K562 (cell line): ENCODE measurements around the gene TMCC2. TPM values are rescaled to one million over a fixed set of nuclear protein-coding genes. Genes with fewer than 3 reads are reported as not detected.

Experiments
- AFF4 ChIP-seq: sonication (generic); formaldehyde crosslinking; IDR thresholded peaks from 2 replicates; pipeline ENCODE4 v1.8.0; 2023; ENCODE audit warnings: mild to moderate bottlenecking, missing genetic modification reagents
- ARID1B ChIP-seq: fragments of 450-650 bp; IDR thresholded peaks from 2 replicates; pipeline ENCODE4 v1.6.1; 2016; ENCODE audit warnings: antibody characterized with exemption, mild to moderate bottlenecking, inconsistent platforms
- BCL6 ChIP-seq: fragments of 250-450 bp; sonication (Bioruptor Pico); IDR thresholded peaks from 2 replicates; pipeline ENCODE4 v1.4.0; 2020
- CBFA2T3 ChIP-seq: fragments of 450-650 bp; IDR thresholded peaks from 2 replicates; pipeline ENCODE4 v1.6.1; 2017
- CC2D1A ChIP-seq: fragments of 450-650 bp; IDR thresholded peaks from 2 replicates; pipeline ENCODE4 v1.6.1; 2017; ENCODE audit warnings: mild to moderate bottlenecking
- CREB3L1 ChIP-seq: fragments of 450-650 bp; IDR thresholded peaks from 2 replicates; pipeline ENCODE4 v1.6.1; 2014; ENCODE audit warnings: low read depth, mild to moderate bottlenecking, moderate library complexity, borderline replicate concordance
- FOXA1 ChIP-seq: fragments of 450-650 bp; IDR thresholded peaks from 2 replicates; pipeline ENCODE4 v1.6.1; 2016; ENCODE audit warnings: mild to moderate bottlenecking, borderline replicate concordance
- MXI1 ChIP-seq: IDR thresholded peaks from 2 replicates; pipeline ENCODE4 v1.6.1; 2011; ENCODE audit warnings: low read depth, mild to moderate bottlenecking, improper control_type of control experiment, low read length
- MYC ChIP-seq, 2 experiments: fragments of 250-450 bp in 1 of 2; sonication (Bioruptor Pico) in 1 of 2; IDR thresholded peaks; 2 replicates each; pipeline versions ENCODE4 v1.5.1 to v1.6.1; 2012 to 2021; ENCODE audit warnings: low read depth in 2 of 2, borderline replicate concordance in 1 of 2, improper control_type of control experiment in 1 of 2, low read length in 1 of 2, mild to moderate bottlenecking in 1 of 2, moderate library complexity in 1 of 2
- NEUROD1 ChIP-seq: fragments of 150-350 bp; IDR thresholded peaks from 2 replicates; pipeline ENCODE4 v1.6.1; 2014; ENCODE audit warnings: borderline replicate concordance, low read length, low read depth; ENCODE audit not compliant: partially characterized antibody
- PRPF4 ChIP-seq: fragments of 200-400 bp; formaldehyde crosslinking; IDR thresholded peaks from one replicate; pipeline ENCODE4 v1.6.1; 2017; ENCODE audit warnings: low read length, low read depth, mild to moderate bottlenecking; ENCODE audit not compliant: insufficient read depth, poor library complexity, severe bottlenecking
- RBM17 ChIP-seq: fragments of 200-400 bp; formaldehyde crosslinking; IDR thresholded peaks from 2 replicates; pipeline ENCODE4 v1.6.1; 2017; ENCODE audit warnings: low read depth, mild to moderate bottlenecking, low read length, borderline replicate concordance
- U2AF2 ChIP-seq: fragments of 200-400 bp; formaldehyde crosslinking; optimal IDR thresholded peaks from 2 replicates; pipeline ENCODE3; 2017; ENCODE audit warnings: low read depth, mild to moderate bottlenecking, low read length
- ZBTB1 ChIP-seq: sonication (generic); formaldehyde crosslinking; IDR thresholded peaks from 2 replicates; pipeline ENCODE4 v1.8.1; 2023; ENCODE audit warnings: missing genetic modification reagents, low read depth, mild to moderate bottlenecking, borderline replicate concordance
- ZNF224 ChIP-seq: sonication (generic); formaldehyde crosslinking; IDR thresholded peaks from 2 replicates; pipeline ENCODE4 v1.8.0; 2022; ENCODE audit warnings: mild to moderate bottlenecking, missing genetic modification reagents
- ZNF592 ChIP-seq: fragments of 450-650 bp; IDR thresholded peaks from 2 replicates; pipeline ENCODE4 v1.6.1; 2017; ENCODE audit warnings: antibody characterized with exemption, mild to moderate bottlenecking
- polyA plus RNA-seq, 8 experiments: library from polyadenylated mRNA; depleted of rRNA in 4 of 8; stranded (reverse) in 5 of 8; unstranded in 3 of 8; fragments of >200 nt; fragmentation: Nextera tagmentation in 2 of 8; fragmentation: Illumina TruSeq in 1 of 8; extraction: Ambion mirVana in 2 of 8; extraction: Trizol in 1 of 8; gene quantifications; 2 replicates each; pipeline versions ENCODE4 v1.2.1 to v1.2.3, GENCODE V29; 2011 to 2014; ENCODE audit warnings: inconsistent platforms in 1 of 8, missing spikeins in 1 of 8
- total RNA-seq, 7 experiments: library from RNA; depleted of rRNA in 6 of 7; stranded (reverse); fragments of >200 nt in 6 of 7; fragmentation: Illumina TruSeq in 2 of 7; extraction: Trizol in 2 of 7; gene quantifications; 2 replicates each; pipeline versions ENCODE4 v1.2.1 to v1.2.3, GENCODE V29; 2011 to 2021; ENCODE audit warnings: low replicate concordance in 1 of 7

Gene TMCC2
- total and polyA plus RNA-seq, 9 of the 15 experiments (the other 6 are each of a cell fraction or from before 2014, with no cell fraction given): 0.06 to 1.8 (median 0.98) TPM

- TF ChIP-seq CREB3L1 (peak; percentile 47; the same call in 1 of the 2 replicates), CBFA2T3 (peak; percentile 97), ZBTB1 (CRISPR knock-in tag) (no peak), MYC (IDR thresholded peaks at IDR 0.05; ENCODE audit: low read depth, low read length) (peak; percentile 40; the same call in 1 of the 2 replicates), MYC (CRISPR knock-in tag; IDR thresholded peaks at IDR 0.05; ENCODE audit: borderline replicate concordance, low read depth) (no peak), ZNF224 (CRISPR knock-in tag) (no peak), CC2D1A (peak; percentile 95), U2AF2 (no peak), AFF4 (no peak), NEUROD1 (peak; percentile 68), RBM17 (no peak), MXI1 (peak; percentile 67; the same call in 1 of the 2 replicates), ARID1B (peak; percentile 97), FOXA1 (no peak), ZNF592 (no peak; the same call in 1 of the 2 replicates), BCL6 (CRISPR knock-in tag) (peak; percentile 27; the same call in 1 of the 2 replicates), PRPF4 (no peak)
These were observed 28.4 kb downstream of the TMCC2 start (continued) for GRCh38 chr1:205255941-205256780.
